ENCODE data around the gene ZFP57.

ZFP57 gene

GRCh38 chr6:29652198-29652584 is 28.8 kb downstream of the ZFP57 start:
- no peak for DNase-seq

GRCh38 chr6:29651413-29652197 is 29.3 kb downstream of the ZFP57 start:
- DNase-seq, result no peak

- DNase-seq, result peak; percentile 97
Measured at GRCh38 chr6:29649701-29650673, 31.0 kb downstream of the ZFP57 start.

- peak; percentile 17 for DNase-seq
Measured at GRCh38 chr6:29647927-29648642, 32.9 kb downstream of the ZFP57 start.

- DNase-seq, result no peak
Measured at GRCh38 chr6:29641430-29642148, 39.4 kb downstream of the ZFP57 start.

GRCh38 chr6:29637247-29637646 is 43.7 kb downstream of the ZFP57 start:
- no peak for DNase-seq

- no peak for DNase-seq
Measured at GRCh38 chr6:29633534-29633905, 47.4 kb downstream of the ZFP57 start.

GRCh38 chr6:29632789-29633533 is 48.0 kb downstream of the ZFP57 start, which contains the start of gene GABBR1:
GABBR1 (minus strand) TSS chr6:29633183; CDS start chr6:29632385, 798 bp downstream.
- peak; percentile 90 for DNase-seq

GRCh38 chr6:29631860-29632731 is 48.9 kb downstream of the ZFP57 start:
- DNase-seq, result peak; percentile 71

- no peak for DNase-seq
Measured at GRCh38 chr6:29631209-29631810, 49.6 kb downstream of the ZFP57 start.

- DNase-seq, result no peak
Measured at GRCh38 chr6:29630315-29630714, 50.6 kb downstream of the ZFP57 start.

- DNase-seq, result no peak
Measured at GRCh38 chr6:29629571-29629970, 51.4 kb downstream of the ZFP57 start.

- DNase-seq, result peak; percentile 59
Measured at GRCh38 chr6:29628419-29629281, 52.3 kb downstream of the ZFP57 start.

GRCh38 chr6:29627755-29628418 is 53.1 kb downstream of the ZFP57 start:
- peak; percentile 74 for DNase-seq

- DNase-seq, result no peak
Measured at GRCh38 chr6:29626948-29627754, 53.8 kb downstream of the ZFP57 start.

GRCh38 chr6:29625337-29625930 is 55.5 kb downstream of the ZFP57 start:
- no peak for DNase-seq

- no peak for DNase-seq
Measured at GRCh38 chr6:29624520-29624961, 56.4 kb downstream of the ZFP57 start.
